Parathyroid adenoma (tissue), 2 donors: ENCODE results near the gene SCN11A.

Source experiments
- H2AFZ ChIP-seq: fragments of 300-600 bp; sonication (generic); one replicate; pipeline ENCODE4 v1.7.0; 2017; ENCODE audit warnings: antibody characterized with exemption, mild to moderate bottlenecking
- H3K27ac ChIP-seq: fragments of 300-600 bp; sonication (generic); one replicate; pipeline ENCODE4 v1.7.0; 2017
- H3K27me3 ChIP-seq: fragments of 300-600 bp; sonication (generic); one replicate; pipeline ENCODE4 v1.7.0; 2017; ENCODE audit warnings: low read length; ENCODE audit not compliant: control insufficient read depth, insufficient read depth
- H3K36me3 ChIP-seq: fragments of 300-600 bp; sonication (generic); one replicate; pipeline ENCODE4 v1.7.0; 2017; ENCODE audit warnings: low read length; ENCODE audit not compliant: control insufficient read depth, insufficient read depth
- H3K4me1 ChIP-seq: fragments of 300-600 bp; sonication (generic); one replicate; pipeline ENCODE4 v1.7.0; 2017; ENCODE audit warnings: control low read depth
- H3K4me2 ChIP-seq: fragments of 300-600 bp; sonication (generic); one replicate; pipeline ENCODE4 v1.7.0; 2017; ENCODE audit warnings: low read length
- H3K4me3 ChIP-seq: fragments of 300-600 bp; sonication (generic); one replicate; pipeline ENCODE4 v1.7.0; 2017; ENCODE audit warnings: low read depth, low read length
- H3K79me2 ChIP-seq: fragments of 300-600 bp; sonication (generic); one replicate; pipeline ENCODE4 v1.7.0; 2017; ENCODE audit warnings: control low read depth
- H3K9ac ChIP-seq: fragments of 300-600 bp; sonication (generic); one replicate; pipeline ENCODE4 v1.7.0; 2017; ENCODE audit warnings: mild to moderate bottlenecking
- H3K9me3 ChIP-seq: fragments of 300-600 bp; sonication (generic); one replicate; pipeline ENCODE4 v1.7.0; 2017; ENCODE audit warnings: low read length; ENCODE audit not compliant: control insufficient read depth
- TF ChIP-seq, protein P1 (sequence below): fragments of 300-600 bp; sonication (generic); IDR thresholded peaks from one replicate; pipeline ENCODE4 v1.7.0; 2017; ENCODE audit warnings: antibody characterized with exemption, mild to moderate bottlenecking
- donor health status: primary hyperparathyroidism.

The SCN11A gene

GRCh38 chr3:39021465-39022285, 30.1 kb downstream of the SCN11A start:
- H3K27me3 ChIP-seq = no peaks in the 10 kb centered on the region
- no peaks in the 10 kb centered on the region for H3K4me1 ChIP-seq
- no peak overlapping the region for H3K27ac ChIP-seq
- no peaks in the 10 kb centered on the region for H3K9me3 ChIP-seq
- H3K9ac ChIP-seq = no peak overlapping the region
- TF ChIP-seq, protein P1, sequence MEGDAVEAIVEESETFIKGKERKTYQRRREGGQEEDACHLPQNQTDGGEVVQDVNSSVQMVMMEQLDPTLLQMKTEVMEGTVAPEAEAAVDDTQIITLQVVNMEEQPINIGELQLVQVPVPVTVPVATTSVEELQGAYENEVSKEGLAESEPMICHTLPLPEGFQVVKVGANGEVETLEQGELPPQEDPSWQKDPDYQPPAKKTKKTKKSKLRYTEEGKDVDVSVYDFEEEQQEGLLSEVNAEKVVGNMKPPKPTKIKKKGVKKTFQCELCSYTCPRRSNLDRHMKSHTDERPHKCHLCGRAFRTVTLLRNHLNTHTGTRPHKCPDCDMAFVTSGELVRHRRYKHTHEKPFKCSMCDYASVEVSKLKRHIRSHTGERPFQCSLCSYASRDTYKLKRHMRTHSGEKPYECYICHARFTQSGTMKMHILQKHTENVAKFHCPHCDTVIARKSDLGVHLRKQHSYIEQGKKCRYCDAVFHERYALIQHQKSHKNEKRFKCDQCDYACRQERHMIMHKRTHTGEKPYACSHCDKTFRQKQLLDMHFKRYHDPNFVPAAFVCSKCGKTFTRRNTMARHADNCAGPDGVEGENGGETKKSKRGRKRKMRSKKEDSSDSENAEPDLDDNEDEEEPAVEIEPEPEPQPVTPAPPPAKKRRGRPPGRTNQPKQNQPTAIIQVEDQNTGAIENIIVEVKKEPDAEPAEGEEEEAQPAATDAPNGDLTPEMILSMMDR = no peak
- H3K4me2 ChIP-seq = no peak overlapping the region
- H2AFZ ChIP-seq = no peak overlapping the region
- H3K79me2 ChIP-seq = no peaks in the 10 kb centered on the region
- no peak overlapping the region for H3K4me3 ChIP-seq
- H3K36me3 ChIP-seq = no peaks in the 10 kb centered on the region

GRCh38 chr3:39021029-39021428, 30.7 kb downstream of the SCN11A start:
- Histone ChIP-seq H3K4me3 (no peak overlapping the region), H3K36me3 (no peaks in the 10 kb centered on the region), H3K27me3 (no peaks in the 10 kb centered on the region), H3K79me2 (no peaks in the 10 kb centered on the region), H2AFZ (no peak overlapping the region), H3K27ac (no peak overlapping the region), H3K4me2 (no peak overlapping the region), H3K9me3 (no peaks in the 10 kb centered on the region), H3K4me1 (no peaks in the 10 kb centered on the region), H3K9ac (no peak overlapping the region)
- TF ChIP-seq, protein P1 = no peak

DNA sequence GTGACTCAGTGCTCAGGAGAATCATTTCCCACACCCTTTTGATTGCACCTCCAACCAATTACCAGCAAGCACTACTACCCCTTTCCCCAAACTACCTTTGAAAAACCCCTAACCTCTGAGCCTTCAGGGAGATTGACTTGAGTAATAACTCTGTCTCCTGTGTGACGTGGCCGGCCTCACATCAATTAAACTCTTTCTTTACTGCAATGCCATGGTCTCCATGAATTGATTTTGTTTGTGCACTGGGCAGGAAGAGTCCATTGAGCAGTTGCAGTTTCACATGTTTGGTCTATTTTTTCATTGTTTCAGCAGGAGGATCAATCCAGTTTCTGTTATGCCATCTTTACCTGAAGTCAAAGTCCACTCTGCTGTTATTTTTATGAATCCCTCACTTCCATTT, 32.4 kb downstream of the SCN11A start:
- Histone ChIP-seq H3K4me3 (no peak overlapping the region), H3K27me3 (no peaks in the 10 kb centered on the region), H3K4me1 (no peaks in the 10 kb centered on the region), H3K79me2 (no peaks in the 10 kb centered on the region), H3K27ac (no peak overlapping the region), H2AFZ (no peak overlapping the region), H3K9ac (no peak overlapping the region), H3K36me3 (no peaks in the 10 kb centered on the region), H3K4me2 (no peak overlapping the region), H3K9me3 (no peaks in the 10 kb centered on the region)
- TF ChIP-seq, protein P1 = no peak

GRCh38 chr3:39015418-39015817, 36.3 kb downstream of the SCN11A start:
- no peak overlapping the region for H2AFZ ChIP-seq
- H3K4me1 ChIP-seq = no peaks in the 10 kb centered on the region

More at GRCh38 chr3:39015418-39015817, 36.3 kb downstream of the SCN11A start:
- Histone ChIP-seq H3K36me3 (no peaks in the 10 kb centered on the region), H3K4me2 (no peak overlapping the region), H3K79me2 (no peaks in the 10 kb centered on the region), H3K9me3 (no peaks in the 10 kb centered on the region), H3K27ac (no peak overlapping the region), H3K4me3 (no peak overlapping the region), H3K27me3 (no peaks in the 10 kb centered on the region), H3K9ac (no peak overlapping the region)
- TF ChIP-seq, protein P1 = no peak
